HG03066 (cell line): ENCODE results near the gene NTMT2.

ENCODE experiments used
- ATAC-seq: cut with Tn5 transposase; IDR thresholded peaks from one replicate; pipeline ENCODE4 v1.9.1; 2021; ENCODE audit warnings: low read depth; ENCODE audit not compliant: unreplicated experiment

The NTMT2 gene

GRCh38 chr1:170203693-170204092, 57.9 kb downstream of the NTMT2 start:
- no peak for ATAC-seq

- no peak for ATAC-seq
Measured at GRCh38 chr1:170204121-170204520, 58.4 kb downstream of the NTMT2 start.

DNA sequence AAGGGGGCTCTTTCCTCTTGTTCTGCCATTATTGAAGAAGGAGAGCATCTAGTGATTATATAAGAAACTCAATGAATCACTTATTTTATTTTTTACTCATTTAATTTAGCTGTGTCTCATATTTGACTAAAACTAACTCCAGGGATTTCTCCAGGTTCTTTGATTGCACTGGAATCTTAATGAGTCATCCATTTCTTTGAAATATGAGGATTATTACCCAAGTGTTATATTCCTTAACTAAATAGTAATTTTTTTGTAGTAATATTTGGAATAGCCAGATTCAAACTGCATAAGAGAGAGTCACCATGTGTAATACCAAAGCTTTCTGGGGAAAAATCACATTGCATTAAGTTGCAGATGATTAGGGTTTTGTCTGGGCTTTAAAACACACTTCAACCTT, 59.5 kb downstream of the NTMT2 start:
- no peak for ATAC-seq

- ATAC-seq: no peak
Measured at GRCh38 chr1:170209125-170209524, 63.4 kb downstream of the NTMT2 start.

- ATAC-seq: no peak
Measured at GRCh38 chr1:170210142-170210541, 64.4 kb downstream of the NTMT2 start.

DNA sequence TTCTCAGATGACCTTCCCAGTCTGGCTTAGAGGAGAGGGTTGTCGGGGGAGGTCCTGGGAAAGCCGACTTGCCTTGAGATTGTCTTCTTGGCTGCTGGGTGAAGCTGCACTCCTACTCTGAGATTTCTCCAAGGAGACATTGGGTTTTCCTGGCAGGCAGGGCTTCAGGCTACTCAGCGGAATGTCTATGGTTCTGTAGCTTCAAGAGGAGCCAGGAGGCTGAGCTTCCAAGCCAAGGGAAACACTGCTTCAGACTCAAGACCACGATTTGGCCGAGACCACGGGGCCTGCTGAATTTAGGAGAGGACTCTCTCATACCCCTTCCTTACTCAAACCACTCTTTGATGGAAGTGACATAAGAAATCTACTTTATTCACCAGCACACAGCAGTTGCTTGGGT, 67.8 kb downstream of the NTMT2 start:
- ATAC-seq: no peak

- ATAC-seq: peak; percentile 65
Measured at GRCh38 chr1:170214117-170215032, 68.6 kb downstream of the NTMT2 start.

DNA sequence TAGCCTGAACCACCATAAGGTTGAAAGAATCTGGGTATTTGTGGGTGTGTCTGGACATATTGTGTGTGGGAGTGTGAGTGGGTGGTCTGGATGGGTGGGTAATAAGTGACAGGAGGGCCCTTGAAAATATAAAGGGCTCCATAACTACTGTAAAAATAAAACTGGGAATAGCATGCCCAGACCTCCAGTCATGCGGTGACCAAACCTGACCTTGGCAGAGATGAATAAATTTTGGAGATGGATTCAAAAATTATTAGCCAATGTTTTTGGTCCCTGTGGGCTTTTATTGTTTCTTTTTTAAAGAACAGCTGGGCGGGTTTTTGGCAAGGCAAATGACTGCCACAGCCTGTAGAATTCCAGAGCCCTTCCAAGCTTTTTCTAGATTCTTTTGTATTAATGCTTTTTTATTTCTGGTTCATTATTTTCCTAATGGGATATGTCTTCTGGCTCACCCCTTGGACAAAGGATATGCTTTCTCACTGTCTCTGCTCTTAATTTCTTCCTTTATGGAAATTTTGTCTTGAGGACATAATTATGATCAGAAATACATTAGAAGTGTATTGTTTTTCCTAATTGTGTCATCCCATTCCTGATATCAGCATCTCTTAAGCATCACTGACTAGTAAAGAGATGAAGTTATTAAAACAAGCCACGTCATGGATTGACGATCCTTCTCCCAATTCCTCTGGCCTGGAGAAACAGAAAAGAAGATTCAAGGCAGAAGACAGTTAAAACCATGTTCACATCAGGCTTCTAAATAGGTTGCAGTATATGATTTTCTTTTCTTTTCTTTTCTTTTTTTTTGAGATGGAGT, 69.5 kb downstream of the NTMT2 start:
- no peak for ATAC-seq

DNA sequence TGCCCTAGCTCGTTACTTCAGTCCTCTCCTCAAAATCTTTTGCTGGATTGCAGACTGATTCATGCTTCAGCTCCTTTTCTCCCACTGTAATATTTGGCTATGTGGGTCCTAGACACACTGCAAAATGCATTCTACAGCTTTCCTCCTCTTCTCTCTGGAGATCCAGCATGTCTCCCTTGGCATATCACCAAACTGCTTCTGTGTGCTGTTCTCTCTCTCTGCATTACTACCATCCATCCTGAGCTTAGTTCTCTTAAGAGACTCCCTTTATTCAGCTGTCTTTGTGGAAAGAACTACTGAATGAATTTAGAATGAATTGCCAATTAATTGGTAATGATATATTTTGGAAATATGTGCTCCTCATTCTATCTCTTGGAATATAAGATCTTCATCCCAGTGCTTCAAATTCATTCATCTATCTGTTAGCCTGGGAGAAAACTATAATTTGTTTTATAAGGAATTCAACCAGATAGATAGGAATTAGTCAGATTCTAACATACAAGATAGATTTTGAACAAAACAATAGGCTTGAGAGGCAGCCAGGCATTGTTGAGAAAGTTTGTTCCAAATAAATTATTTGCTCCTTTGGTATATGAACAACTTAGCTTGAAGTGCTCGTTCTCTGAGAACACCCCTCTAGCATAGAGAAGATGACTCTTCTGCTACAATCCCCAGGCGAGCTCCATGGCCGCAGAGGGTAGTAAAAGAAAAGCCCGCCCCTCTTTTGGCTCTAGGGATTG, 71.9 kb downstream of the NTMT2 start:
- no peak for ATAC-seq

DNA sequence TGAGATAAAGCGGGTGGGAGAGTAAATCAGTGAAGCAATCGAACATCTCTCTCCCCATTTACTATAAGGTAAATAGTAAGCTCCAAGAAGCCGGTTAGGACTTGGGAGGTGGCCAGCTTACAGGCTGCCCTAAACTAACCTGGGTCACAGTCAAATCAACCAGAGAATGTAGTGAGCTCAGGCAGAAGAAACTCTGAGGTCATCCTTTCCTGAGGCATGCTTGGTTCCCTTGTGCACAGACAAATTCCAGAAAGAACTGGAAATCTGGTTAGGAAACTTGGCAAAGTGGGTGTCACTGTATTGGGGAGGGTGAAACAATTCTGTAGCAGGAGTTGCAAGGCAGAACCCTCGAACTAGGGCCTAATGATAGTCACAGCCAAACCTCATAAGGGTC, 72.5 kb downstream of the NTMT2 start:
- no peak for ATAC-seq
